DMS 273 (cell line): ENCODE results near the gene PRDM8.
"Not testable (repeated sequence)": the region's sequence is repeated elsewhere in the genome, so short reads cannot be mapped to it uniquely, and the experiment has no call there.

ENCODE experiments used
- DNase-seq: peaks from one replicate; lab custom pipeline; 2025; ENCODE audit not compliant: unreplicated experiment; lab: John Stamatoyannopoulos, UW

The PRDM8 gene

GRCh38 chr4:80225595-80225994 is 28.3 kb downstream of the PRDM8 start:
- no peak for DNase-seq

- no peak for DNase-seq
Observed at GRCh38 chr4:80226094-80226493, 28.8 kb downstream of the PRDM8 start.

GRCh38 chr4:80228460-80228859 is 31.2 kb downstream of the PRDM8 start:
- no peak for DNase-seq

DNA sequence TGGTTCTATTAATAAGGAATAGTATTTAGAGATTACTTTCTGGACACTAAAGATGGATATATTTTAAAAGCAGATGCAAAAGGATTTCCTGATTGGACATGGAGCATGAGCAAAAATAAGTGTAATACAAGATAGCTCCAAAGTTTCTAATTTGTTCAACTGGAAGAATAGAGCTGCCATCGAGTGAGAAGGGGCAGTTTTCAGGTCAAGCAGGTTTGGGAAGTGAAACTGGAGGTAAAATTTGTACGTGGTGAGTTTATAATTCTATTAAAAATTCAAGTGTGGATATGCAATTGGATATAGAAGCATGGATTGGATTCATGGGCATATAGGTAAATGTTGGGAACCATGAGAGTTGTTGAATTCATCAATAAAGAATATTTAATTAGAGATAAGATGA is 31.8 kb downstream of the PRDM8 start:
- DNase-seq: no peak

DNA sequence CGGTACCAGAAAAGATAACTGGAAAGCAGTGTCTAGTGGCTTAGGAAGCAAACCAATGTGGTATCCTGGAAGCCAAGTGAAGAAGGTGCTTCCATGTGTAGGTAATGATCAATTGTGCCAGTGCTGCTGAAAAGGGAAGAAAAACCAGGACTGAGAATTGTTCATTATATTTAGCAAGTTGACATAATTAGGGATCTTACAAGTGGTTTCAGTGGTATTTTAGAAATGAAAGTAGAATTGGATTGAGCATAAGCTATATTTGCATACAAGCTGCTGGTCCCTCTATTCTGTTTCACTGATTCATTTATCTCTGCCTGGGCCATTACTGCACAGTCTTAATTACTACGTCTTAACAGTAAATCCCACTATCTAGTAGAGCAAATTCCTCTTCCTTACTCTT is 32.3 kb downstream of the PRDM8 start:
- no peak for DNase-seq

- no peak for DNase-seq
Observed at GRCh38 chr4:80231180-80231579, 33.9 kb downstream of the PRDM8 start.

DNA sequence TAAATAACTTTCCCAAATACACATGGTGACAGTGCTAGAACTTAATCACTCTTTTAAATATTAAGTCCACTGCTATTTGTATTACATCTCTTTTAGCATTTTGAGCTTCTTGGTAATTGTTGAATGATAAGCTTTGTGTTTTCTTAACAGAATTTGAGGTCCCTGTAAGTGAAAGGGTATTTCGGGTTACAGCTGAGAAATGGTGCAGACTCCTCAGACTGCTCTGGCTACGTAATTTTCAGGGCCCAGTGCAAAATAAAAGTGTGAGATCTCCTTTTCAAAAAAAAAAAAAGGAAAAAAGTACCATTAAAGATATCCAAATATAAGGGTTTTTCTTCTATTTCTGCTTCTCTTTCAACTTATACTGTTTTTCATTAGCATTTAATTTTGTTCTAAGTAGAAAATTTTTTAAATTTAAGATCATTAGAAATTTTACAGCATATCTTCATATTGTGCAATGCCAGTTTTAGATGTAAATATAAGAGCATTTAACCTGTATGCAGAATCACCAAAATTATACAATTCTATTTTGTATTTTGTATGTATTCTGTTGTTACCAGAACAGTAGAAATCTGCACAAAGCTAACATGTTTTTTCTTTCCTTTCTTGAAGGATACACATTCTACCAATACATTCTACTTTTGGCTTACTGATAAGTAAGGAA is 35.5 kb downstream of the PRDM8 start:
- no peak for DNase-seq

GRCh38 chr4:80233390-80233789 is 36.1 kb downstream of the PRDM8 start:
- no peak for DNase-seq

DNA sequence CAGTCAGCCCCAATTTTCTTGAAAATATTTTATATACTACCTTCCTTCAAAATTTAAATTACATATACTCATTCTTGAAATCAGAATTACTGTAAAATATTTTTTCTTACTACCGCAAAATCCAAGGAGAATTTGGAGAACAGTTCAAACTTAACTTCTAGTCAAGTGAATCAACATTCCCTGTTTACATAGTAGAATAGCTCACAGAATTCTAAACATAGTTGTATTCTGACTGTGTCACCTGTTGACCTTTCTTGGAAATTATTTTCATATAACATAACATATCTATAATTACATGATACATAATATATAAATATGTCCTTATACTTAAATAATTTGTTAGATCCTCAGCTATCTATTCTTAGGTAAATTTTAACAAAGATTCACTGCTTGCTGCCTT is 38.1 kb downstream of the PRDM8 start:
- DNase-seq: no peak

DNA sequence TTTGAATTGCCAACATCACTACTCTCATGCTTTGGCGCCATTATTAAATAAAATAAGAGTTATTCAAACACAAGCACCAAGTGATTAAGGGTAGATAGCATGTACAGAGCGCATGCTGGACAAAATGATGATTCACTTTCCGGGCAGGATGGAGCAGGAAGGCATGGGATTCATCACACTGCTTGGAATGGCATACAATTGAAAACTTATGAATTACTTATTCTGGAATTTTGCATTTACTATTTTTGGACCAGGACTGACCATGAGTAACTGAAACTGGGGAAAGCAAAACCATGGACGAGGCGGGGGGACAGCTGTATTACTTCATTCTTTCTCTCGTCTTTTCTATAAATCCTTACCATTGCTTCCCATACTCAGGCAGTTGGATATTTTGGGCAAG is 40.7 kb downstream of the PRDM8 start:
- no peak for DNase-seq

- no peak for DNase-seq
Observed at GRCh38 chr4:80239480-80240150, 42.3 kb downstream of the PRDM8 start.

- no peak for DNase-seq
Observed at GRCh38 chr4:80240976-80241375, 43.7 kb downstream of the PRDM8 start.

DNA sequence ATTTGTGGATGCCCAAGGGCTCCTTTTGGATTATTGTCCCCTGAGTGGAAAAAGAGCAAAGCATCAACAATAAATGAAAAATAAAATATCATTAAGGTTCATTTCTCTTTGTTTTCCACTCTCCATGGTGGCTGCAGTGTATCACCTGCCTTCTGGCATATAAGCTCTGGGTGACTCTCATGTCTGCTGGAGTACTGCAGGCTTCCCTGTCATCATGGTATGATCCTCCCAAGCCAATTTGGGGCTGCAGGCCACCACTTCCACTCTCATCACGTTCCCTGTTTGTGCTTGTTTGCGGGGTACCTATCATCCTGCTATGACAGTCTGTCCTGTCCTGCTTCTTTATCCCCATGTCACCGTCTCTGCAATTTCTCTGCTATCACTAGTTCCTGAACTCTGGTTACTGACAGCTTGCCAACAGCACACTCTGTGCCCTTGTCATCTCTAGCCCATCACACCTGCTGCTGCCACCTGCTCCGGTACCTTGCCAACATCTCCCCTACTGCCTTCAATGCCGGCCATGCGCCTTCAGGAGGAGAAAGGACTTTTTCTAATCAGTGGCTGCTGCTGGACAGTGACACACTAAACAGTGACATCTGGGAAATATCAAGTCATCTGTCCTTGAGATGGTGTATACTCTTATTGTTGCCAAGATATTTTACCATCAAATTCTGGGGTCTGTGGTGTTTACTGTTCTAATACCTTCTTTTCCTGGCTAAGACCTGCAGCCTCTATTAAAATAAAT is 46.1 kb downstream of the PRDM8 start:
- DNase-seq: peak; percentile 7

DNA sequence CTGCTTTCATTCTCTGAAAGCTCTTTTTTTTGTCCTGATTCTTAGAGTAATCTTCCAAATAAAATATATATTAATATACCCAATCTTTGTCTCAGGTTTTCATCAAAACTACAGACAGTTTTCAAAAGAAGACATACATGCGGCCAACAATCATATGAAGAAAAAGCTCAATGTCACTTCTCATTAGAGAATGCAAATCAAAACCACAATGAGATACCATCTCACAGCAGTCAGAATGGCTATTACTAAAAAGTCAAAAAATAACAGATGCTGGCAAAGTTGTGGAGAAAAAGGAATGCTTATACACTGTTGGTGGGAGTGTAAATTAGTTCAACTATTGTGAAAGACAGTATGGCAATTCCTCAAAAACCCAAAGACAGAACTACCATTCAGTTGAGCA is 50.2 kb downstream of the PRDM8 start:
- DNase-seq: not testable (repeated sequence)

GRCh38 chr4:80249144-80249543 is 51.8 kb downstream of the PRDM8 start:
- no peak for DNase-seq

DNA sequence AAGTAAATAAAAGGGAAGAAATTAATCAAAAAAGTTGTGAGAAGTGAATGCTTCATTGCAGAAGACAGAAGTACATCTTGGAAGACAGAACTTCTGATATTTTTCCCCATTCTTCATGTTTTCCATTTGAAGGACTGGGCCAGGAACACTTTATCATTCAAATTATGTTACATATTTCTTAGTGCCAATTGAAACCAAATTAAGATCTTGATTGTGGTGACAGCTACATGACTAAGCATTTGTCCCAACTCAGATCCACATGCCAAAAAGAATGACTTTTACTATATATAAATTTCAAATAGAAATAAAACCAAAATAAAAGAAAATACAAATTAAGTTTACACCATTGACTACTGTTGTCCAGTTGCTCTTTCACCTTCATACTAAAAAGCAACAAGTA is 55.1 kb downstream of the PRDM8 start:
- no peak for DNase-seq

- DNase-seq: no peak
Observed at GRCh38 chr4:80252953-80253352, 55.6 kb downstream of the PRDM8 start.

GRCh38 chr4:80253510-80253909 is 56.2 kb downstream of the PRDM8 start:
- no peak for DNase-seq
